HepG2 (cell line): ENCODE measurements around the gene CLMP.

Experiments
- CEBPB ChIP-seq: IDR thresholded peaks from 2 replicates; pipeline ENCODE4 v1.6.1; 2011; ENCODE audit warnings: low read depth, low read length, improper control_type of control experiment, borderline replicate concordance
- SALL2 ChIP-seq: sonication (generic); formaldehyde crosslinking; IDR thresholded peaks from 2 replicates; pipeline ENCODE4 v1.8.1; 2023; ENCODE audit warnings: mild to moderate bottlenecking, missing genetic modification reagents, inconsistent platforms
- ZNF124 ChIP-seq: sonication (generic); formaldehyde crosslinking; IDR thresholded peaks from 2 replicates; pipeline ENCODE4 v1.4.0; 2020; ENCODE audit warnings: missing genetic modification reagents
- TF ChIP-seq, protein P1 (sequence below): sonication (generic); formaldehyde crosslinking; conservative IDR thresholded peaks from 2 replicates; pipeline ENCODE4 v1.5.0; 2020; ENCODE audit warnings: missing genetic modification reagents
- TF ChIP-seq, protein P2 (sequence below): sonication (generic); formaldehyde crosslinking; IDR thresholded peaks from 2 replicates; pipeline ENCODE4 v1.5.0; 2020; ENCODE audit warnings: mild to moderate bottlenecking, missing genetic modification reagents, borderline replicate concordance
- TF ChIP-seq, protein P3 (sequence below): sonication (generic); formaldehyde crosslinking; IDR thresholded peaks from 2 replicates; pipeline ENCODE4 v1.4.0; 2020; ENCODE audit warnings: mild to moderate bottlenecking, missing genetic modification reagents, borderline replicate concordance

DNA sequence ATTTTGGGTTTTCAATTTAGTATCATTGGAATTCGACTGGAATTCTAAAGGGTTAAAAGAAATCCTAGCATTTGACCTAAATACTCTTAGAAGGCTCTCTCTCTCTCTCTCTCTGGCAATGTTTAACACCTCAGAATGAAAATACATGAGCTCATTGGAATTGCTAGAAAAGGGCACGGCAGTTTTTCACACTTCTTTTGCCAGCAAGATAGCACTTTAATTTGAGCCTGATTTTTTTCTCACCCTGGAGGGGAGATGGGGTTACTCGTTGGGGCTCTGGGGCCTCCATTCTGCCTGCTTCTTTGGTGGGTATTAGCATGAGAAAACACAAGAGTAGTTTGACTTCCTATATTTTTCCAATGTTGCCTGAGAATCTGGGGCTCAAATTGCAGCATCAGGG lies 22.8 kb upstream of the CLMP start:
- TF ChIP-seq, protein P1, sequence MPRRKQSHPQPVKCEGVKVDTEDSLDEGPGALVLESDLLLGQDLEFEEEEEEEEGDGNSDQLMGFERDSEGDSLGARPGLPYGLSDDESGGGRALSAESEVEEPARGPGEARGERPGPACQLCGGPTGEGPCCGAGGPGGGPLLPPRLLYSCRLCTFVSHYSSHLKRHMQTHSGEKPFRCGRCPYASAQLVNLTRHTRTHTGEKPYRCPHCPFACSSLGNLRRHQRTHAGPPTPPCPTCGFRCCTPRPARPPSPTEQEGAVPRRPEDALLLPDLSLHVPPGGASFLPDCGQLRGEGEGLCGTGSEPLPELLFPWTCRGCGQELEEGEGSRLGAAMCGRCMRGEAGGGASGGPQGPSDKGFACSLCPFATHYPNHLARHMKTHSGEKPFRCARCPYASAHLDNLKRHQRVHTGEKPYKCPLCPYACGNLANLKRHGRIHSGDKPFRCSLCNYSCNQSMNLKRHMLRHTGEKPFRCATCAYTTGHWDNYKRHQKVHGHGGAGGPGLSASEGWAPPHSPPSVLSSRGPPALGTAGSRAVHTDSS (CRISPR knock-in tag), result no peak
- TF ChIP-seq SALL2 (CRISPR knock-in tag) (no peak), ZNF124 (CRISPR knock-in tag) (no peak), CEBPB (no peak)
- TF ChIP-seq, protein P2, sequence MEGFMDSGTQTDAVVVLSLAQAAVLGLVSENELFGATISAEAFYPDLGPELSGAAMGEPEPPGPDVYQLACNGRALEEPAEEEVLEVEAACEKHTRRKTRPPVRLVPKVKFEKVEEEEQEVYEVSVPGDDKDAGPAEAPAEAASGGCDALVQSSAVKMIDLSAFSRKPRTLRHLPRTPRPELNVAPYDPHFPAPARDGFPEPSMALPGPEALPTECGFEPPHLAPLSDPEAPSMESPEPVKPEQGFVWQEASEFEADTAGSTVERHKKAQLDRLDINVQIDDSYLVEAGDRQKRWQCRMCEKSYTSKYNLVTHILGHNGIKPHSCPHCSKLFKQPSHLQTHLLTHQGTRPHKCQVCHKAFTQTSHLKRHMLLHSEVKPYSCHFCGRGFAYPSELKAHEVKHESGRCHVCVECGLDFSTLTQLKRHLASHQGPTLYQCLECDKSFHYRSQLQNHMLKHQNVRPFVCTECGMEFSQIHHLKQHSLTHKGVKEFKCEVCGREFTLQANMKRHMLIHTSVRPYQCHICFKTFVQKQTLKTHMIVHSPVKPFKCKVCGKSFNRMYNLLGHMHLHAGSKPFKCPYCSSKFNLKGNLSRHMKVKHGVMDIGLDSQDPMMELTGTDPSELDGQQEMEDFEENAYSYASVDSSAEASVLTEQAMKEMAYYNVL (CRISPR knock-in tag), result no peak
- TF ChIP-seq, protein P3, sequence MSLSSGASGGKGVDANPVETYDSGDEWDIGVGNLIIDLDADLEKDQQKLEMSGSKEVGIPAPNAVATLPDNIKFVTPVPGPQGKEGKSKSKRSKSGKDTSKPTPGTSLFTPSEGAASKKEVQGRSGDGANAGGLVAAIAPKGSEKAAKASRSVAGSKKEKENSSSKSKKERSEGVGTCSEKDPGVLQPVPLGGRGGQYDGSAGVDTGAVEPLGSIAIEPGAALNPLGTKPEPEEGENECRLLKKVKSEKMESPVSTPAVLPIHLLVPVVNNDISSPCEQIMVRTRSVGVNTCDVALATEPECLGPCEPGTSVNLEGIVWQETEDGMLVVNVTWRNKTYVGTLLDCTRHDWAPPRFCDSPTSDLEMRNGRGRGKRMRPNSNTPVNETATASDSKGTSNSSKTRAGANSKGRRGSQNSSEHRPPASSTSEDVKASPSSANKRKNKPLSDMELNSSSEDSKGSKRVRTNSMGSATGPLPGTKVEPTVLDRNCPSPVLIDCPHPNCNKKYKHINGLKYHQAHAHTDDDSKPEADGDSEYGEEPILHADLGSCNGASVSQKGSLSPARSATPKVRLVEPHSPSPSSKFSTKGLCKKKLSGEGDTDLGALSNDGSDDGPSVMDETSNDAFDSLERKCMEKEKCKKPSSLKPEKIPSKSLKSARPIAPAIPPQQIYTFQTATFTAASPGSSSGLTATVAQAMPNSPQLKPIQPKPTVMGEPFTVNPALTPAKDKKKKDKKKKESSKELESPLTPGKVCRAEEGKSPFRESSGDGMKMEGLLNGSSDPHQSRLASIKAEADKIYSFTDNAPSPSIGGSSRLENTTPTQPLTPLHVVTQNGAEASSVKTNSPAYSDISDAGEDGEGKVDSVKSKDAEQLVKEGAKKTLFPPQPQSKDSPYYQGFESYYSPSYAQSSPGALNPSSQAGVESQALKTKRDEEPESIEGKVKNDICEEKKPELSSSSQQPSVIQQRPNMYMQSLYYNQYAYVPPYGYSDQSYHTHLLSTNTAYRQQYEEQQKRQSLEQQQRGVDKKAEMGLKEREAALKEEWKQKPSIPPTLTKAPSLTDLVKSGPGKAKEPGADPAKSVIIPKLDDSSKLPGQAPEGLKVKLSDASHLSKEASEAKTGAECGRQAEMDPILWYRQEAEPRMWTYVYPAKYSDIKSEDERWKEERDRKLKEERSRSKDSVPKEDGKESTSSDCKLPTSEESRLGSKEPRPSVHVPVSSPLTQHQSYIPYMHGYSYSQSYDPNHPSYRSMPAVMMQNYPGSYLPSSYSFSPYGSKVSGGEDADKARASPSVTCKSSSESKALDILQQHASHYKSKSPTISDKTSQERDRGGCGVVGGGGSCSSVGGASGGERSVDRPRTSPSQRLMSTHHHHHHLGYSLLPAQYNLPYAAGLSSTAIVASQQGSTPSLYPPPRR (CRISPR knock-in tag), result no peak
